HepG2 (cell line): ENCODE data around the gene TASOR. TPM values are rescaled to one million over a fixed set of nuclear protein-coding genes. Genes with fewer than 3 reads are reported as not detected.

ENCODE experiments used
- ATAC-seq: fragments of 200-7000 bp; cut with Tn5 transposase; 3 replicates; pipeline ENCODE4 v1.9.1; 2020; ENCODE audit warnings: mild to moderate bottlenecking, moderate library complexity
- Bru-seq: library from RNA; stranded (reverse); fragments of 400-500 nt; gene quantifications from one replicate; lab custom pipeline; 2021; lab: Mats Ljungman, UMichigan
- BruChase-seq, 2 experiments: library from RNA; stranded (reverse); fragments of 400-500 nt; gene quantifications; one replicate each; lab custom pipeline; 2021; lab: Mats Ljungman, UMichigan
- BruUV-seq: library from RNA; stranded (reverse); fragments of 400-500 nt; replicated peaks from 2 replicates; lab custom pipeline; 2021; lab: Mats Ljungman, UMichigan
- CTCF ChIA-PET: fragments of 300-600 bp; formaldehyde crosslinking; extraction: SDS; loops from one replicate; lab custom pipeline; 2021; ENCODE audit warnings: low total read pairs, inconsistent platforms, low intra/inter-chr PET ratio; lab: Yijun Ruan, JAX
- POLR2A ChIA-PET: fragments of 350-600 bp; sonication (Branson Sonifier 250); formaldehyde crosslinking; loops from one replicate; lab custom pipeline; 2020; ENCODE audit warnings: antibody characterized with exemption, inconsistent platforms; lab: Yijun Ruan, JAX
- DNase-seq: peaks from one replicate; pipeline ENCODE4 v3.0.0-alpha.2; 2015; ENCODE audit warnings: low spot score
- FAIRE-seq: peaks from 3 replicates; lab custom pipeline; 2011; peaks lifted over from hg19 to GRCh38; lab: Jason Lieb, UNC
- H2AFZ ChIP-seq: one replicate; pipeline ENCODE4 v1.6.1; 2011; ENCODE audit warnings: low read length, inconsistent platforms
- H3K27ac ChIP-seq: fragments of 300-600 bp; 3 replicates; pipeline ENCODE4 v1.8.0; 2011; ENCODE audit warnings: mixed run types, mild to moderate bottlenecking, mixed read lengths, low read length, inconsistent platforms; ENCODE audit not compliant: insufficient read depth; ENCODE audit errors: extremely low read length
- H3K27me3 ChIP-seq, 2 experiments: fragments of 200-600 bp in 1 of 2; 2 replicates in 1 of 2; 3 replicates in 1 of 2; pipeline versions ENCODE4 v1.6.0 to v1.8.0; 2011; ENCODE audit warnings: low read length in 2 of 2, mild to moderate bottlenecking in 2 of 2, moderate library complexity in 2 of 2, inconsistent platforms in 1 of 2; ENCODE audit not compliant: insufficient read depth in 2 of 2, control insufficient read depth in 1 of 2
- H3K36me3 ChIP-seq, 2 experiments: fragments of 200-600 bp in 1 of 2; replicated peaks in 1 of 2; 2 replicates in 1 of 2; 3 replicates in 1 of 2; pipeline versions ENCODE4 v1.5.1 to v1.8.0; 2011; ENCODE audit warnings: low read length in 2 of 2, inconsistent platforms in 1 of 2; ENCODE audit not compliant: insufficient read depth in 2 of 2, control insufficient read depth in 1 of 2
- H3K4me1 ChIP-seq: 2 replicates; pipeline ENCODE4 v1.5.1; 2012; ENCODE audit warnings: low read length, inconsistent platforms; ENCODE audit not compliant: insufficient read depth
- H3K4me2 ChIP-seq: 2 replicates; pipeline ENCODE4 v1.6.0; 2011; ENCODE audit warnings: low read depth, low read length, inconsistent platforms
- H3K4me3 ChIP-seq, 3 experiments: fragments of 200-600 bp in 1 of 3; sonication (generic), shearing (Covaris generic) in 1 of 3; replicated peaks in 1 of 3; 2 replicates each; pipeline ENCODE4 v1.5.1; 2011 to 2016; ENCODE audit warnings: low read length in 3 of 3, inconsistent platforms in 2 of 3, low read depth in 2 of 3, mild to moderate bottlenecking in 2 of 3, control low read depth in 1 of 3, mixed read lengths in 1 of 3; ENCODE audit not compliant: insufficient read depth in 1 of 3
- H3K79me2 ChIP-seq: one replicate; pipeline ENCODE4 v1.6.1; 2011; ENCODE audit warnings: low read length, inconsistent platforms; ENCODE audit not compliant: insufficient read depth
- H3K9ac ChIP-seq: 2 replicates; pipeline ENCODE4 v1.6.0; 2011; ENCODE audit warnings: mild to moderate bottlenecking, low read depth, low read length, inconsistent platforms; ENCODE audit not compliant: insufficient read depth
- H3K9me3 ChIP-seq: 2 replicates; pipeline ENCODE4 v1.5.1; 2012; ENCODE audit warnings: mild to moderate bottlenecking, low read length
- H4K20me1 ChIP-seq: 2 replicates; pipeline ENCODE4 v1.6.0; 2011; ENCODE audit warnings: inconsistent platforms, mild to moderate bottlenecking, low read length, moderate library complexity; ENCODE audit not compliant: insufficient read depth
- CSRNP2 ChIP-seq: sonication (generic); formaldehyde crosslinking; conservative IDR thresholded peaks from 2 replicates; pipeline ENCODE4 v1.8.0; 2022; ENCODE audit warnings: low read depth, missing genetic modification reagents
- FOXP4 ChIP-seq: sonication (generic); formaldehyde crosslinking; IDR thresholded peaks from 2 replicates; pipeline ENCODE4 v1.4.0; 2020; ENCODE audit warnings: missing genetic modification reagents
- GATAD1 ChIP-seq: IDR thresholded peaks from 2 replicates; pipeline ENCODE4 v1.6.1; 2016; ENCODE audit warnings: missing genetic modification reagents, missing compliant biosample characterization
- GLI4 ChIP-seq: sonication (generic); formaldehyde crosslinking; IDR thresholded peaks from 2 replicates; pipeline ENCODE4 v1.5.1; 2020; ENCODE audit warnings: missing genetic modification reagents, mild to moderate bottlenecking, moderate library complexity, borderline replicate concordance
- HES4 ChIP-seq: sonication (generic); formaldehyde crosslinking; IDR thresholded peaks from 2 replicates; pipeline ENCODE4 v1.9.0; 2021; ENCODE audit warnings: mild to moderate bottlenecking, missing genetic modification reagents, borderline replicate concordance
- KLF13 ChIP-seq: sonication (generic); formaldehyde crosslinking; IDR thresholded peaks from 2 replicates; pipeline ENCODE4 v1.4.0; 2020; ENCODE audit warnings: mild to moderate bottlenecking, missing genetic modification reagents
- ZBTB7B ChIP-seq: sonication (generic); formaldehyde crosslinking; IDR thresholded peaks from 2 replicates; pipeline ENCODE4 v1.4.0; 2020; ENCODE audit warnings: missing genetic modification reagents
- ZNF225 ChIP-seq: sonication (generic); formaldehyde crosslinking; IDR thresholded peaks from 2 replicates; pipeline ENCODE4 v1.4.0; 2020; ENCODE audit warnings: mild to moderate bottlenecking, missing genetic modification reagents
- ZNF569 ChIP-seq: sonication (generic); formaldehyde crosslinking; IDR thresholded peaks from 2 replicates; pipeline ENCODE4 v1.5.0; 2020; ENCODE audit warnings: mild to moderate bottlenecking, missing genetic modification reagents, moderate library complexity, borderline replicate concordance
- ZXDC ChIP-seq: sonication (generic); formaldehyde crosslinking; IDR thresholded peaks from 2 replicates; pipeline ENCODE4 v1.5.0; 2020; ENCODE audit warnings: mild to moderate bottlenecking, missing genetic modification reagents
- WGBS: methylation state at CpG from one replicate; pipeline ENCODE4 v1.1.6; 2017; ENCODE audit warnings: low lambda C conversion rate; 5-methylcytosine and 5-hydroxymethylcytosine counted together
- in situ Hi-C: cut with HindIII; loops from 2 replicates; pipeline ENCODE4 v1.10.0; 2017; ENCODE audit warnings: low pct_unique_long_range_greater_than_20kb; ENCODE audit not compliant: extremely low pct_ligation_motif_present
- intact Hi-C: fragments of 100-400 bp; cut with micrococcal nuclease; formaldehyde crosslinking; loops from one replicate; pipeline ENCODE4 v1.10.0; 2022; ENCODE audit not compliant: unreplicated experiment
- long read RNA-seq, 2 experiments: library from RNA in 1 of 2; library from polyadenylated mRNA in 1 of 2; stranded (forward) in 1 of 2; unstranded in 1 of 2; transcript quantifications; one replicate each; pipeline ENCODE4 v2.0.0, GENCODE V29; 2019 to 2022
- polyA minus RNA-seq, 3 experiments: library from RNA; depleted of rRNA, polyadenylated mRNA; stranded (reverse); fragments of >200 nt; gene quantifications; 2 replicates each; pipeline ENCODE4 v1.2.3, GENCODE V29; 2011; ENCODE audit warnings: low replicate concordance in 1 of 3
- polyA plus RNA-seq, 8 experiments: library from polyadenylated mRNA; depleted of rRNA in 3 of 8; stranded (reverse) in 7 of 8; unstranded in 1 of 8; fragments of >200 nt; fragmentation: Illumina TruSeq in 4 of 8; extraction: Trizol in 4 of 8; gene quantifications; 2 replicates each; pipeline versions ENCODE4 v1.2.1 to v1.2.3, GENCODE V29; 2011 to 2016; ENCODE audit warnings: low read depth in 4 of 8, missing spikeins in 1 of 8, mixed read lengths in 1 of 8; ENCODE audit not compliant: insufficient read depth in 1 of 8
- total RNA-seq, 5 experiments: library from RNA; depleted of rRNA; stranded (reverse); fragments of >200 nt; fragmentation: Illumina TruSeq; extraction: Trizol; gene quantifications; 2 replicates each; pipeline ENCODE4 v1.2.3, GENCODE V29; 2016; ENCODE audit warnings: low read depth in 1 of 5

TASOR gene
- total RNA-seq (2016; rRNA removed; fragmentation: Illumina TruSeq; extraction: Trizol) (32.5 and 61.1 TPM in 2 replicates), polyA plus RNA-seq (2011; rRNA removed) (15.2 and 20.1 TPM in 2 replicates), polyA minus RNA-seq (2011; rRNA and poly(A)+ RNA removed; ENCODE audit: low replicate concordance) (16.0 and 39.7 TPM in 2 replicates), Bru-seq, nascent RNA (percentile 88 among the genes with signal in this experiment), BruChase-seq, experiment 1, labeled RNA remaining after a 6-hour chase (percentile 88 among the genes with signal in this experiment), BruChase-seq, experiment 2, labeled RNA remaining after a 2-hour chase (percentile 91 among the genes with signal in this experiment)
- 21.3 and 34.0 TPM in 2 replicates for total RNA-seq (2016; cell fraction: cytosol; rRNA removed; fragmentation: Illumina TruSeq; extraction: Trizol; ENCODE audit: low read depth)
- 30.4 and 60.4 TPM in 2 replicates for total RNA-seq (2016; cell fraction: insoluble cytoplasmic fraction; rRNA removed; fragmentation: Illumina TruSeq; extraction: Trizol)
- 24.0 and 25.0 TPM in 2 replicates for total RNA-seq (2016; cell fraction: membrane; rRNA removed; fragmentation: Illumina TruSeq; extraction: Trizol)
- 32.7 and 38.9 TPM in 2 replicates for total RNA-seq (2016; cell fraction: nucleus; rRNA removed; fragmentation: Illumina TruSeq; extraction: Trizol)
- polyA plus RNA-seq (2011; cell fraction: cytosol; rRNA removed): 7.9 and 9.9 TPM in 2 replicates
- polyA plus RNA-seq (2011; cell fraction: nucleus; rRNA removed): 11.4 and 15.3 TPM in 2 replicates
- 18.5 and 21.0 TPM in 2 replicates for polyA plus RNA-seq (2012)
- 2.2 and 2.4 TPM in 2 replicates for polyA plus RNA-seq (2016; cell fraction: cytosol; fragmentation: Illumina TruSeq; extraction: Trizol; ENCODE audit: low read depth)
- 38.1 and 43.7 TPM in 2 replicates for polyA plus RNA-seq (2016; cell fraction: insoluble cytoplasmic fraction; fragmentation: Illumina TruSeq; extraction: Trizol; ENCODE audit: low read depth)
- polyA plus RNA-seq (2016; cell fraction: membrane; fragmentation: Illumina TruSeq; extraction: Trizol; ENCODE audit: low read depth): 7.2 and 8.1 TPM in 2 replicates
- 48.9 and 56.1 TPM in 2 replicates for polyA plus RNA-seq (2016; cell fraction: nucleus; fragmentation: Illumina TruSeq; extraction: Trizol; ENCODE audit: insufficient read depth, low read depth)
- polyA minus RNA-seq (2011; cell fraction: cytosol; rRNA and poly(A)+ RNA removed): 28.3 and 33.1 TPM in 2 replicates
- polyA minus RNA-seq (2011; cell fraction: nucleus; rRNA and poly(A)+ RNA removed): 54.3 and 59.6 TPM in 2 replicates
- long read RNA-seq, experiment 1, partial matches to known transcripts: 2 of 5 reads
- long read RNA-seq, experiment 1, other reads (novel, unspliced or antisense): 3 of 5 reads
- long read RNA-seq, experiment 2, full-length matches to known transcripts: 1 of 46 reads
- long read RNA-seq, experiment 2, partial matches to known transcripts: 3 of 46 reads
- long read RNA-seq, experiment 2, other reads (novel, unspliced or antisense): 42 of 46 reads

GRCh38 chr3:56683122-56683817 lies at the start of gene TASOR:
Gene TASOR (minus strand): TSS chr3:56683265. CDS start chr3:56683006, 259 bp downstream.
- peak within 1 kb of the TSS; percentile 97 for H3K27ac ChIP-seq
- no peaks in the 10 kb centered on the region for H3K27me3 ChIP-seq
- FAIRE-seq: no peak
- intact Hi-C loops (no loop called here), in situ Hi-C loops (no loop called here)
- peak within 1 kb of the TSS; percentile 73 to 86 (median 78) for H3K4me3 ChIP-seq
- peak within 1 kb of the TSS; percentile 97 for H3K9ac ChIP-seq
- peak; percentile 91 for ATAC-seq
- H3K4me2 ChIP-seq: peak within 1 kb of the TSS; percentile 86
- DNase-seq: peak; percentile 51
- peak within 1 kb of the TSS; percentile 60 for H2AFZ ChIP-seq
- WGBS: 98% methylated on average over 24 of the region's 68 CpGs
- no peaks in the 10 kb centered on the region for H3K9me3 ChIP-seq
- H3K4me1 ChIP-seq: peaks cover 42% of the 10 kb centered on the region
- ChIA-PET CTCF (no interaction called here), POLR2A (interaction anchor here (1.0 to 2.0 kb wide), 7 partner anchors 9 to 308 kb away, joined by 3 to 15 read pairs (median 5); partner anchors contain the start of gene ARHGEF3)
- no TSS peak for BruUV-seq
- no peaks in the 10 kb centered on the region; a peak in 1 of 5 replicates for H3K36me3 ChIP-seq
- no peaks in the 10 kb centered on the region for H4K20me1 ChIP-seq
- peaks cover 40% of the 10 kb centered on the region for H3K79me2 ChIP-seq
- peak; percentile 92; the same call in 1 of the 2 replicates for TF ChIP-seq ZNF225 (CRISPR knock-in tag)
- TF ChIP-seq GATAD1: peak; percentile 41
- peak; percentile 38; the same call in 1 of the 2 replicates for TF ChIP-seq ZBTB7B (CRISPR knock-in tag)
- no peak for TF ChIP-seq ZNF569
- peak; percentile 96; the same call in 1 of the 2 replicates for TF ChIP-seq ZXDC (CRISPR knock-in tag)
- TF ChIP-seq KLF13 (CRISPR knock-in tag): no peak
- TF ChIP-seq GLI4 (CRISPR knock-in tag): no peak; the same call in 1 of the 2 replicates
- TF ChIP-seq HES4 (CRISPR knock-in tag): peak; percentile 23; the same call in 1 of the 2 replicates
- TF ChIP-seq CSRNP2: no peak
- TF ChIP-seq FOXP4 (CRISPR knock-in tag): no peak; the same call in 1 of the 2 replicates
